GM19351 (cell line): ENCODE results near the gene HM13.
A peak's percentile ranks its signal among the peaks of the same experiment; 100 is the strongest.
"Not testable (repeated sequence)": the region's sequence is repeated elsewhere in the genome, so short reads cannot be mapped to it uniquely, and the experiment has no call there.

Experiments used
- ATAC-seq: cut with Tn5 transposase; IDR thresholded peaks from one replicate; pipeline ENCODE4 v1.9.1; 2021; ENCODE audit warnings: mild to moderate bottlenecking, moderate library complexity; ENCODE audit not compliant: unreplicated experiment

The HM13 gene

DNA sequence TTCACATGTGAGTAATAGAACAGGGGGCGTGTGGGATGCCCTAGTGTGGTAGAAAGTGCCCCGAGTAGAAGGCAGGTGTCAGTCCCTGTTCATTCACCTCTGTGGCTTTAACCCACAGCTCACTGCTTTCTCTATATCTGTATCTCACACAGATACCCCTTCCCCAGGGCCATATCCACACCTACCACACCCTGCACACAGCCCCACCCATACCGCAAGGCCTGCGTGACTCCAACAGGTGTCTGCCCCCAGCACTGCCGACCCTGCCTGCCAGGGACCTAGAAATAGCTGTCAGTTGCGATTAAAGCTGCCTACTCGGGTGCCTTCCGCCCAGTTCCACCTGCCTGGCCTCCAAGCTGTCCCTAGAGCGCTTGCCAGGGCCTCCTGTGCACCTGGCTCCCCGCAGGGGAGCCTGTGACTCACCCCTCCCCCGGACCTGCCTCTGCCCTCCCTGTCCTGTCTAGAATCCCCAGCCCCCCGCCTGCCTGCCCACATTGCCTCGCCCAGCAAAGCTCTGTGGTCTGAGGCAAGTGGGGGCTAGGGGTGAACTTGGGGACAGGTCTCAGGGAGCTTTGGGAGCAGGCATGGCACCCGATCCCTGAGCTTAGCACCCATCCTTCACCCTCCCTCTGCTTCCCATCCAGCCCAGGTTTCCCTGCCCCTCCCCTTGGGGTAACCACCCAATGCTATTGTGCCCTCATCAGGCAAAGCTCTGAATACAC lies 52.6 kb downstream of the HM13 start:
- no peak for ATAC-seq

DNA sequence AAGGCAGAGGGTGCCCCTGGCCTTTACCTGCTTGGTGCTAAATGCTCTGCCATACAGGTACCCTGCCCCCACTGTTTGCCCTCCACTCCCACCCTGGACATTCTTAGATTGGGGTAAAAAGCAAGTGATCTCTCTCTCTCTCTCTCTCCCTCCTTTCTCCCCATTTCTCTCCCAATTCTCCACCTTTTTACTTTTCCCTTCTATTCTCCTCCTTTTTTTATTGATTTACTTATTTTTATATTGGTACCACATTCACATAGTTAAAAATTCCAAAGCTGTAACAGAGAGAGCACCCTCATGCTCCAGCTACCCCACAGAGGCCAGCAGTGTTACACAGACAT lies 53.1 kb downstream of the HM13 start:
- no peak for ATAC-seq

DNA sequence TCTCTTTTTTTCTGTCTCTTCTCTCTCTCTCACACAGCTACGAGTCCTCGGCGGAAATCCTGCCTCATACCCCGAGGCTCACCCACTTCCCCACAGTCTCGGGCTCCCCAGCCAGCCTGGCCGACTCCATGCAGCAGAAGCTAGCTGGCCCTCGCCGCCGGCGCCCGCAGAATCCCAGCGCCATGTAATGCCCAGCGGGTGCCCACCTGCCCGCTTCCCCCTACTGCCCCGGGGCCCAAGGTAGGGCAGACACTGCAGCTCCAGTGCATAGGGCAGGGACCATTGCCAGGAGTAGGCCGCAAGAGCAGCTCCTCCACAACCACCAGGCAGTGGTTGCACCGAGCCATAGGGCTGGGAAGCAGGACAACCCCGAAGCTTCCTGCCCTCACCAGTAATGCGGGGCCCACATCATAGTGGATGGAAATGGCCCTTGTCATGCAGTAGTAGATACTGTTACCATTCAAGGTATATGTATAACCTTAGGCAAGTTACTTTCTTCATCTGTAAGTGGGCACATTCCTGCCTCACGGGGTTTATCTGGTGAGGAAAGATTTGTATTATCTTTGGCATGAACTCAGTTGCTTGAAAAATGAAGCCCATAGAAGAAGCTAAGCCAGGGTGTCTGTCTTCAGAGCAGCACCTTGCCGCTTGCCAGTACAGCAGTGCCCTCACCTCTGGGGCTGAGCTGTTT lies 53.9 kb downstream of the HM13 start:
- no peak for ATAC-seq

DNA sequence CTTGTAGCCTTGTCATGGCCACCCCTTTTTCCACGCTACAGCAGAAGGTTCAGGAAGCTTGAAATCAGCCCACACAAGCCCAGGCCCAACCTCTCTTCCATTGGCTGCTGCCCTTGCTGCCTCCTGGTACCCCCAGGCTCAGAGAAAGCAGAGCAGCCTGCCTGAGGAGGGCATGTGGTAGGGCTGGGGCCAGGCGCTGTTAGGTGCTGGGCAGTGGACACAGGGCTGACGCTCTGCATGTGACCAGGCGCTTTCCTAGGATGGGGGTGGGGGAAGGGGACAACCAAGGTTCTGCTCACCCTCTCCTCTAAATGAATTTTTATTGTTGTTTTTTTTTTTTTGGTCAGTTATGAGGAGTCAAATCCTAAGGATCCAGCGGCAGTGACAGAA lies 54.5 kb downstream of the HM13 start:
- no peak for ATAC-seq

DNA sequence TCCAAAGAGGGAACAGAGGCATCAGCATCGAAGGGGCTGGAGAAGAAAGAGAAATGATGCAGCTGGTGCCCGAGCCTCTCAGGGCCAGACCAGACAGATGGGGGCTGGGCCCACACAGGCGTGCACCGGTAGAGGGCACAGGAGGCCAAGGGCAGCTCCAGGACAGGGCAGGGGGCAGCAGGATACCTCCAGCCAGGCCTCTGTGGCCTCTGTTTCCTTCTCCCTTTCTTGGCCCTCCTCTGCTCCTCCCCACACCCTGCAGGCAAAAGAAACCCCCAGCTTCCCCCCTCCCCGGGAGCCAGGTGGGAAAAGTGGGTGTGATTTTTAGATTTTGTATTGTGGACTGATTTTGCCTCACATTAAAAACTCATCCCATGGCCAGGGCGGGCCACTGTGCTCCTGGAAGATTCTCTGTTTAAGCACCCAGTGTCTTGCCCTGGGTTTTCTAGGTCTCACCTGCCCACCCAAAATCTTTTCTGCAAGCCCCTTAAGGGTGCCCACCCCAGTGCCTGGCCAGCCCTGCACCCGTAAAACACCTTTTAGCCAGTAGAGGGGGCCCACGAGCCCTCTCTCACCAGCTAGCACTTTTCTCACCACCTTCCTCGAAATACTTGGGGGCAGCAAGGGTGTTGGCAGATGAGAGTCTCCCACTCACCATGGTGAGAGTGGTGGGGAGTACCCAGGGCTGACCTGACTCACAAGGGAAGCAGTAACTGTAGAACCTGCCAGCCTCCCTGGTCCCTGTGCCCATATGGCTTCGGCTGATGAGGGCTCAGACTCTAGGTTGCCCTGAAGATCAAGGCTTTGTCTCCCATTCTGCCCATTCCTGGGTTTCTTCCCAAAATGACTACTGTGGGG lies 55.1 kb downstream of the HM13 start:
- no peak for ATAC-seq

DNA sequence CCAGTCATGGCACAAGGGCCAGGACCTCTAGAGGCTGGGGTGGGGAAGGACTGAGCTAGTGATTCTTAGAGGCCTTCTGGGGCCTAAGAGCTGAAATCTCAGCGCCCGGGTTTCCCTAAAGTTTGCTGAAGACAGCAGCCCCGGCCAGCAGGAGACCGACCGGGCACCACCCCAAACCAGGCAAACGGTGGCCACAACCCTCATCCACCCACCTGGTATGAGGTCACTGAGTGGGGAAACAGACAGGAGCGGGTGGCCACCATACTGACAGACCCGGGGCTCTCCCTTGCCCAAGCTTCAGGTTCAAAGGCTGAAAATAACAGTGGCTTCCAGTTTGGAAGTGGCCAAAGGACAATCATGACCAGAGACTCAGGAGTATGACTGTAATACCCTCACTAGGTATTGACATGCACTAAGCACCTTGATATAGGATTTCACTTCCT lies 55.8 kb downstream of the HM13 start:
- no peak for ATAC-seq

DNA sequence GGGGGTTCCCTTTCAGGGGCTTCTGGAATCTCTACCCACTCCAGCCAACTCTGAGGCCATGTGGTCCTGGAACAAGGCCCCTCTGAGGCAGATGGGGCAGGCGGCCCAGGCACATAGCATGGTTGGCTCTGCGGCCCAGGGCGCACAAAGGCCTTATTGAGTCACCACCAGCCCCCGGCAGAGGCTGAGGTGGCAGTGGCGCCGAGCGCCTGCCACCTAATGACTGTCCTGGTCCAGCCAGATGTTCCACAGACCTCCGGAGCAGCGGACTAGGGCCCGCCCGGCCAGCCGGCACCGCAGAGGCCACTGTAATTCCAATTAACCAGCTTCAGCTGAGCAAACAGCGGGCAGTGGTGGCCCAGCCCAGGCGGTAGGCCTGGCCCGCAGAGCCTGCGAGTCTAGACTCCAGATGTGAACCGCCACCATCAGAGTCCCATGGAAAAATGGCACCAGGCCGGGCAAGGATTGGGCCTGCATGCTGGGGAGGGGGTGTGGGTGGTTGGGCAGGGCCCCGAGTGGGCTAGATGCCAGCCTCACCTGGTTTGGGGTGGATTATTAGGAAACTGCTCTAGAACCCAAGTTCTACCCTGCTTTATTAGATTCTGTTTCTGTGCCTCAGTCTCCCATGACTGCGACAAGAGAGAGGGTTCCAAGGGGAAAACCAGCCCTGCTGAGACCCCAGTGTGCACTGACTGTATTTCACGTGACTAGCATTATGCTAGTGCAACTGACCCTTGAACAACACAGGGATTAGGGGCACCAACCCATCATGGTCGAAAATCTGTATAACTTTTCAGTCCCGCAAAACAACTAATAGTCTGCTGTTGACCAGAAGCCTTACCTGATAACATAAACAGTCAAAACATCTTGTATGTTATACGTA lies 56.7 kb downstream of the HM13 start:
- no peak for ATAC-seq

DNA sequence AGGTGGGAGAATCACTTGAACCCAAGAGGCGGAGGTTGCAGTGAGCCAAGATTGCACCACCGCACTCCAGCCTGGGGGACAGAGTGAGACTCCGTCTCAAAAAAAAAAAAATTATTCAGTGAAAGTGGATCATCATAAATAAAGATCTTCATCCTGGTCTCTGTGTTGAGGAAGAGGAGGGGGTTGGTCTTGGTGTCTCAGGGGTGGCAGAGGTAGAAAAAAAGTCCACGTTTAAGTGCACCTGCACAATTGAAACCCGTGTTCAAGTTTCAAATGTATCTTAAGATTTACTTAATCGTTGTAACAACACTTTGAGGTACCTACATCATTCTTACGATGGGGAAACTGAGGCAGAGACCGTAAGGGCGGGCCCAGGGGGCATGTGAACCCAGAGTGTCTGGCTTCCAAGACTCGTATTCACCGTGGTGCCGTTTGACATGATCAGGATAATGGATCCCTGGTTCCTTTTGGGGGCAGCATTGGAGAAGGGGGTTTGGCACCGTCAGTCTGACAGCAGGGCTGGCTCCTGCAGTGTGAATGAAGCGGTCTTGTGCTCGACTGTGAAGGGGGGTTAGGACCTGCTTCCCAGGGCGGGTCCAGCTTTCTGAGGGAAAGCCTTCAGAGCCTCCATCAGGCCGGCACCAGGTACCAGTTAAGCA lies 57.9 kb downstream of the HM13 start:
- no peak for ATAC-seq

DNA sequence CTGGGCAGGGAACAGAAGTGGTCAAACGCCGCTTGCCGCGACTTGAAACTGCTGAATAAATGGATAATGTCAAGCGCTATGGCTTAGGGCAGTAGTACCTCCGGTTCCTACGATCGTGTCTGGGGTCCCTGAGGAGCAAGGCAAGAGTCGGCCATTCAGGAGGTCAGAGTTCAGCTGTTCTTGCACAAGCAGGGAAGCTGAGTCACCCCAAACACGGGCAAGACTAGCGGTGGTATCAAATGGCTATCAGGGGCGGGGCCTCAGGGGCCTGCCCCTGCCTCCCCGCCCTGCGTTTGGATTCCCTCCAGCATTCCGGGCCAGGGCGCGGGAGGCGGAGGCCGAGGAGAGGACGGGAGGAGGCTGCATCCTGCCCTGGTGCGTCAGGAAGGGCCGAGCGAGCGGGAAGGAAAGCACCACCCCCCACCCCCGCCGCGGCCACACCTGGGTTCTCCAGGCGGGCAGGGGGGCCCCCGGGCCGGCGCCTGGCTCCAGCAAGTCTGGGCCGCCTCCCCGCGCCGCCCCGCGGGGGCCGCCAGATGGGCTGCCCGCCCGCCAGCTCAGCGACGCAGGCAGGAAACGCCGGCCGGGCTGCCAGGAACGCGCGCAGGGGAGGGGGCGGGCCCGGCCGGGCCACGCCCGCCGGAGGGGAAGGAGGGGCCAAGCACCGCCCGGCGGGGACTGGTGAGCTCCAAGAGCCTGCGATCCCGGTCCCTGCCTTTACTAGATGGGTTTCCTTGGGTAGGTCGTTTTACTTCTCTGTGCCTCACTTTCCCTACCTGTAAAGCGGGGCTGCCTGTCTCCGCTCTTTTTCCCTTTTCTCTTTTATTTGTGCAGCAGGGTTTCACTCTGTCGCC lies 58.7 kb downstream of the HM13 start:
- peak; percentile 84 for ATAC-seq

DNA sequence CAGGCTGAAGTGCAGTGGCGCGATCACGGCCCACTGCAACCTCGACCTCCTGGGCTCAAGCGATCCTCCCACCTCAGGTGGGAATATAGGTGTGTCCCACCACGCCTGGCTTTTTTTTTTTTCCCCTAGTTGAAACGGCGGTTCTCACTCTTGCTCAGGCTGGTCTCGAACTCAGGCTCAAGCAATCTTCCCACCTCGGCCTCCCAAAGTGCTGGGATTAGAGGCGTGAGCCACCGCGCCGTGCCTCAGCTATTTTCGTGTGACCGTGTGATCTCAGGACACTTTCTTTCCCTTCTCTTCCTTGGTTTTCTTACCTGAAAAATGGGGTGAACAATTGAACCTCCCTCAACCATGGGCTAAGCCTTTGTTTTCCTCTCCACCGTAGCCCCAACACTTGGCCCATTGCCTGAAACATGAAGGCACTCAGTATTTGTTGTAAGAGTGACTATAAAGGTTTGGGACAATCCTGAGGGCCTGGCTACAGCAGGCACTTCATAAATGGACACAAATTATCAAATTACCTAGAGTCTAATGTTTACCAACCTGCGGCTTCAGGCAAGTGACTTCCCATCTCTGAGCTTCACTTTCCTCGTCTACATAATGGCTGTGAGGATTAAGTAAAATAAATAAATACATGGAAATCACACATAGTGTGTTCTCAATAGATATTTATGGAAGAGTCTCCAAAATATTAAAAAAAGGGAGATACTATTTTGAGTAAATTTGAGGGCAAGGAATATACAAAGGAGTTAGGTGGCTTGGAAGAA lies 59.5 kb downstream of the HM13 start:
- peak; percentile 6 for ATAC-seq

DNA sequence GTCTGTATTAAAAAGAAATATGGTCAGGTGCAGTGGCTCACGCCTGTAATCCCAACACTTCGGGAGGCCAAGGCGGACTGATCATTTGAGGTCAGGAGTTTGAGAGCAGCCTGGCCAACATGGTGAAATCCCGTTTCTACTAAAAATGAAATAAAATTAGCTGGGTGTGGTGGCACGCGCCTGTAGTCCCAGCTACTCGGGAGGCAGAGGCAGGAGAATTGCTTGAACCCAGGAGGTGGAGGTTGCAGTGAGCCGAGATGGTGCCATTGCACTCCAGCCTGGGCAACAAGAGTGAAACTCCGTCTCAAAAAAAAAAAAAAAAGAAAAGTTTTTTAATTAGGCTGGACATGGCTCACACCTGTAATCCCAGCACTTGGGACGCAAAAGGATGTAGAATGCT lies 60.7 kb downstream of the HM13 start:
- ATAC-seq: not testable (repeated sequence)

DNA sequence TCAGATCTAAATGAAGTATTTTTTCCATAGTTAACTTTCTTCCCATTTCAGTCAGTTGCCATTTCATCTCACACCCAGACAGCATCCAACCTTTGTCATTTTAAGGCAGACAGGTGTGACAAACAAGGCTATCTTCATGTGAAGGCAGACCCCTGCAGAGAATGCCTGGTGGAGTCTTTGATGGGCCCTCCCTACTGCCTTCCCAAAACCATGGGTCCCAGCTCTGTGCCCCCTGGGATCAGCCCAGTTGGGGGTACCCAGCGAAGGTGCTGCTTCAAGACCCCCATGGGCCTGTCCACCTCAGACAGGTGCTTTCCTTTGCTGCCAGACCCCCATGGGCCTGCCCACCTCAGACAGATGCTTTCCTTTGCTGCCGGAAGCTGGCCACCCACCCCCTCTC lies 62.5 kb downstream of the HM13 start:
- no peak for ATAC-seq

DNA sequence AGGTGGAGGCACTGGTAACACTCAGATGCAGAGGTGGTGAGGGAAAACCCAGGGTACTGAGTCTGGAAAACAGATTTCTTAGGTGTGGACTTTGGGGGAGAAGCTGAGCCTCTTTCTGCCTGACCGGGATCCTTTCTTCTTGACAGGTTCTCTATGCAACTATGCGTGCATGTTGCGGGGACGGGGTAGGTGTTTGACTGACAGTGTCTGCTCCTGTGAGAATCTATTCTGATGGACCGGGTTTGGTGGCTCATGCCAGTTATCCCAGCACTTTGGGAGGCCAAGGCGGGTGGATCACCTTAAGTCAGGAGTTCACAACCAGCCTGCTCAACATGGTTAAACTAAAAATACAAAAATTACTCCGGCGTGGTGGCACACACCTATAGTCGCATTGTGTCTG lies 63.0 kb downstream of the HM13 start:
- ATAC-seq: no peak

DNA sequence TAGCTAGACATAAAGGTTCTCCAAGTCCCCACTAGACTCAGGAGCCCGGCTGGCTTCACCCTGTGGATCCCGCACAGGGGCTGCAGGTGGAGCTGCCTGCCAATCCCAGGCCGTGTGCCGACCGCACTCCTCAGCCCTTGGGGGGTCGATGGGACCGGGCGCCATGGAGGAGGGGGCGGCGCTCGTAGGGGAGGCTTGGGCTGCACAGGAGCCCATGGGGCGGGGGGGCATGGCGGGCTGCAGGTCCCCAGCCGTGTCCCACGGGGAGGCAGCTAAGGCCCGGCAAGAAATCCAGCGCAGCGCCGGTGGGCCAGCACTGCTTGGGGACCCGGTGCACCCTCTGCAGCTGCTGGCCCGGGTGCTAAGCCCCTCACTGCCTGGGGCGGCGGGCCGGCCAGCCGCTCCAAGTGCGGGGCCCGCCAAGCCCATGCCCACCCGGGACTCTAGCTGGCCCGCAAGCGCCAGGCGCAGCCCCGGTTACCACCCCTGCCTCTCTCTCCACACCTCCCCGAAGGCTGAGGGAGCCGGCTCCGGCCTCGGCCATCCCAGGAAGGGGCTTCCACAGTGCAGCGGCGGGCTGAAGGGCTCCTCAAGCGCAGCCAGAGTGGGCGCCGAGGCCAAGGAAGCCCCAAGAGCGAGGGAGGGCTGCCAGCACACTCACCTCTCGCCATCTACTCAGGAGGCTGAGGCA lies 64.4 kb downstream of the HM13 start:
- ATAC-seq: no peak

DNA sequence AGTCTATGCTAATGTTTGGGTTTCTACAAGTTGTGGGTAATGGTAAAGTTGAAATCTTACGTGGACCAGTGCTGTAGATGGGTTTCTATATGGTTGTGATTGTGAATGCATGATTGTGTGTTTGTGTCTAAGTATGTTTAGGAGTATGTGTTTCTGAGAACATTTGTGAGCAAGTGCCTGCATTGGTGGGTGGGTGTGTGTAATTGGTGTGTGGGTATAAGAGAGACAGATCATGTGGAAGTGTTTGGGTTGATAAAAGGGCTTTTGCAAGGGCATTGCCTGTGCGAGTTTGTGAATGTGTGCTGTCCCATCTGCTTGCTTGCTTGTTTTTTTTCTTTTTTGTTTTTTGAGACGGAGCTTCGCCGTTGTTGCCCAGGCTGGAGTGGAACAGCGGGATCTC lies 65.0 kb downstream of the HM13 start:
- no peak for ATAC-seq

DNA sequence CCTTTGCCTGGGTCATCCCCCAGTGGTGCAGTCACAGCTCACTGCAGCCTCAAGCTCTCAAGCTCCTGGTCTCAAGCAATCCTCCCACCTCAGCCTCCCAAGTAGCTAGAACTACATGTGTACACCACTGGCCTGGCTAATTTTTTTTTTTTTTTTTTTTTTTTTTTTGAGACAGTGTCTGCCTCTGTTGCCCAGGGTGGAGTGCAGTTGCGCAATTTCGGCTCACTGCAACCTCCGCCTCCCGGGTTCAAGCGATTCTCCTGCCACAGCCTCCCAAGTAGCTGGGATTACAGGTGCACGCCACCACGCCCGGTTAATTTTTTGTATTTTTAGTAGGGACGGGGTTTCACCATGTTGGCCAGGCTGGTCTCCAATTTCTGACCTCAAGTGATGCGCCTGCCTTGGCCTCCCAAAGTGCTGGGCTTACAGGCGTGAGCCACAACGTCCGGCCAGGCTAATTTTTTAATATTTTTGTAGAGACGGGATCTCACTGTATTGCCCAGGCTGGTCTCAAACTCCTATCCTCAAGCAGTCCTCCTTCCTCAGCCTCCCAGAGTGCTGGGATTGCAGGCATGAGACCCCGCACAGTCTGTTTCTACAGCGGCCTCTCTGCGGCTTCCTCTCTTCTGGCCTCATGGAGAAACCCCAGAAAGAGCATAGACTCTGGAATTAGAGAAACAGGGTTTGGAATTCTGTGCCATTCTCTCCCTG lies 65.9 kb downstream of the HM13 start:
- not testable (repeated sequence) for ATAC-seq

DNA sequence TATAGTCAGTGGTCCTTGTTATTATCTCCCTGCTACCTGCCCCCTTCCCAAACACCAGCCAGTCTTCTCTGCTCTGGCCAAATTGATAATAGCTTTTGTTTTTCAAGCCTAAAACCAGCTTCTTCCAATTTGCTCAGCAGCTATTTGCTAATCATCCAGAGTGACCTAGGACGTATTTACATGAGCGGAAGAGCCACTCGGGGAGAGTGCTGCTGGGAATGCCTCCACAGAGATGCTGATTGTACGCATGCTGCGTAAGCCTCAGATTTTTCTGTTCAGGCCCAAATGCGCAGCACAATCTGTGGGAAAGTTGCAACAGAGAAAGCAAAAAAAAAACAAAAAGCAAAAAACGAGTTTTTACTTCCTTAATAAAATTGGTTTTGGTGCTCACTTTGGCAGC lies 66.5 kb downstream of the HM13 start:
- no peak for ATAC-seq
